PFSK-1 (cell line): ENCODE measurements around the gene WDR13.

Source experiments
- FOXP2 ChIP-seq: optimal IDR thresholded peaks from 2 replicates; pipeline ENCODE3; 2011; ENCODE audit warnings: borderline replicate concordance, control low read depth, inconsistent platforms; ENCODE audit not compliant: insufficient read depth; ENCODE audit errors: extremely low read length, extremely low read depth
- POLR2AphosphoS5 ChIP-seq: IDR thresholded peaks from 2 replicates; pipeline ENCODE4 v1.6.1; 2012; ENCODE audit warnings: low read depth, mild to moderate bottlenecking, control low read depth, low read length, moderate library complexity
- SIN3A ChIP-seq: IDR thresholded peaks from 2 replicates; pipeline ENCODE4 v1.6.1; 2012; ENCODE audit warnings: mild to moderate bottlenecking, low read length, moderate library complexity, borderline replicate concordance; ENCODE audit not compliant: insufficient read depth
- TAF1 ChIP-seq: IDR thresholded peaks from 2 replicates; pipeline ENCODE4 v1.6.1; 2012; ENCODE audit warnings: low read length, control low read depth, borderline replicate concordance; ENCODE audit not compliant: insufficient read depth
- TF ChIP-seq, protein P1 (sequence below), 2 experiments: IDR thresholded peaks; 2 replicates each; pipeline versions ENCODE4 v1.6.1 to v1.8.0; 2011 to 2012; ENCODE audit warnings: low read depth in 2 of 2, low read length in 2 of 2, control low read depth in 1 of 2, inconsistent platforms in 1 of 2, mild to moderate bottlenecking in 1 of 2, moderate library complexity in 1 of 2; ENCODE audit not compliant: insufficient read depth in 1 of 2

Gene WDR13

DNA sequence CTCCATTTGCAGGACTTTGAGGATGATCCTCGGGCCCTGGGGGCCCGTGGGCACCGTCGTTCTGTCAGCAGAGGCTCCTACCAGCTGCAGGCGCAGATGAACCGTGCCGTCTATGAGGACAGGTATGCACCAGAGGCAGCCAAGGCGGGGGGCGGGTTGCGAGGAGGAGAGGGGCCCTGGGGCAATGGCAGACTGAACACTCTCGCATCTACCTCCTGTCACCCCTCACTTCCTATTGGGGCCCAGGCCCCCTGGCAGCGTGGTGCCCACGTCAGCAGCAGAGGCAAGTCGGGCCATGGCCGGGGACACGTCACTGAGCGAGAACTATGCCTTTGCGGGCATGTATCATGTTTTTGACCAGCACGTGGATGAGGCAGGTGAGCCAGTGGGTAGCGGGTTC is 2.0 kb downstream of the WDR13 start:
- TF ChIP-seq FOXP2 (no peak), SIN3A (no peak), TAF1 (no peak), POLR2AphosphoS5 (no peak)
- TF ChIP-seq, protein P1, sequence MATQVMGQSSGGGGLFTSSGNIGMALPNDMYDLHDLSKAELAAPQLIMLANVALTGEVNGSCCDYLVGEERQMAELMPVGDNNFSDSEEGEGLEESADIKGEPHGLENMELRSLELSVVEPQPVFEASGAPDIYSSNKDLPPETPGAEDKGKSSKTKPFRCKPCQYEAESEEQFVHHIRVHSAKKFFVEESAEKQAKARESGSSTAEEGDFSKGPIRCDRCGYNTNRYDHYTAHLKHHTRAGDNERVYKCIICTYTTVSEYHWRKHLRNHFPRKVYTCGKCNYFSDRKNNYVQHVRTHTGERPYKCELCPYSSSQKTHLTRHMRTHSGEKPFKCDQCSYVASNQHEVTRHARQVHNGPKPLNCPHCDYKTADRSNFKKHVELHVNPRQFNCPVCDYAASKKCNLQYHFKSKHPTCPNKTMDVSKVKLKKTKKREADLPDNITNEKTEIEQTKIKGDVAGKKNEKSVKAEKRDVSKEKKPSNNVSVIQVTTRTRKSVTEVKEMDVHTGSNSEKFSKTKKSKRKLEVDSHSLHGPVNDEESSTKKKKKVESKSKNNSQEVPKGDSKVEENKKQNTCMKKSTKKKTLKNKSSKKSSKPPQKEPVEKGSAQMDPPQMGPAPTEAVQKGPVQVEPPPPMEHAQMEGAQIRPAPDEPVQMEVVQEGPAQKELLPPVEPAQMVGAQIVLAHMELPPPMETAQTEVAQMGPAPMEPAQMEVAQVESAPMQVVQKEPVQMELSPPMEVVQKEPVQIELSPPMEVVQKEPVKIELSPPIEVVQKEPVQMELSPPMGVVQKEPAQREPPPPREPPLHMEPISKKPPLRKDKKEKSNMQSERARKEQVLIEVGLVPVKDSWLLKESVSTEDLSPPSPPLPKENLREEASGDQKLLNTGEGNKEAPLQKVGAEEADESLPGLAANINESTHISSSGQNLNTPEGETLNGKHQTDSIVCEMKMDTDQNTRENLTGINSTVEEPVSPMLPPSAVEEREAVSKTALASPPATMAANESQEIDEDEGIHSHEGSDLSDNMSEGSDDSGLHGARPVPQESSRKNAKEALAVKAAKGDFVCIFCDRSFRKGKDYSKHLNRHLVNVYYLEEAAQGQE (IDR thresholded peaks at IDR 0.05; ENCODE audit: insufficient read depth in 1 of 2, low read depth in 2 of 2, low read length in 2 of 2): no peak

DNA sequence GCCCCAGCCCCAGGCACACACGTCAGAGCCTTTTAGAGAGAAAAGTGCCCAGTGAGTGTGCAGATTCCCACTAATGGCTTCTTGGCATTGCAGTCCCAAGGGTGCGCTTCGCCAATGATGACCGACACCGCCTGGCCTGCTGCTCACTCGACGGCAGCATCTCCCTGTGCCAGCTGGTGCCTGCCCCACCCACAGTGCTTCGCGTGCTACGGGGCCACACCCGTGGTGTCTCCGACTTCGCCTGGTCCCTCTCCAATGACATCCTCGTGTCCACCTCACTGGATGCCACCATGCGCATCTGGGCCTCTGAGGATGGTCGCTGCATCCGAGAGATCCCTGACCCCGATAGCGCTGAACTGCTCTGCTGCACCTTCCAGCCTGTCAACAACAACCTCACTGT is 2.9 kb downstream of the WDR13 start:
- TF ChIP-seq SIN3A (no peak), FOXP2 (no peak), TAF1 (no peak)

DNA sequence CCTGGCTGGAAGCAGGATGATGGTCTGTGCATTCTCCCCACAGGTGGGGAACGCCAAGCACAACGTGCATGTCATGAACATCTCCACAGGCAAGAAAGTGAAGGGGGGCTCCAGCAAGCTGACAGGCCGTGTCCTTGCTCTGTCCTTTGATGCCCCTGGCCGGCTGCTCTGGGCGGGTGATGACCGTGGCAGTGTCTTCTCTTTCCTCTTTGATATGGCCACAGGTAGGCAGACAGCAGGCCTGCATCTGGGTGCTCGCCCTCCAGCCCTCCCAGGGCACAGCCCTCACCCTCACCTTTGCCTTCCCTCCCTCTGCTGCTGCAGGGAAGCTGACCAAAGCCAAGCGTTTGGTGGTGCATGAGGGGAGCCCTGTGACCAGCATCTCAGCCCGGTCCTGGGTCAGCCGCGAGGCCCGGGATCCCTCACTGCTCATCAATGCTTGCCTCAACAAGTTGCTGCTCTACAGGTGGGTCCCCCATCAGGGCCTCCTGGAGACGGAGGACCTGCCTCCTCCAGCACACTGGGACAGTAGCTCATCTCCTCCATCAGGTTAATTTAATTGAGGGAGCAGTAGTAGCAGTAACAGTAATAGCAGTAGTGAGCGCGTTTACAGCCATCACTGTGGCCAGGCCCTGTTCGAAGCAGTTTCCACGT is 4.6 kb downstream of the WDR13 start:
- no peak for TF ChIP-seq TAF1
- TF ChIP-seq FOXP2: no peak
- no peak for TF ChIP-seq POLR2AphosphoS5
- TF ChIP-seq SIN3A: no peak
- TF ChIP-seq, protein P1 (IDR thresholded peaks at IDR 0.05; ENCODE audit: insufficient read depth in 1 of 2, low read depth in 2 of 2, low read length in 2 of 2): no peak

DNA sequence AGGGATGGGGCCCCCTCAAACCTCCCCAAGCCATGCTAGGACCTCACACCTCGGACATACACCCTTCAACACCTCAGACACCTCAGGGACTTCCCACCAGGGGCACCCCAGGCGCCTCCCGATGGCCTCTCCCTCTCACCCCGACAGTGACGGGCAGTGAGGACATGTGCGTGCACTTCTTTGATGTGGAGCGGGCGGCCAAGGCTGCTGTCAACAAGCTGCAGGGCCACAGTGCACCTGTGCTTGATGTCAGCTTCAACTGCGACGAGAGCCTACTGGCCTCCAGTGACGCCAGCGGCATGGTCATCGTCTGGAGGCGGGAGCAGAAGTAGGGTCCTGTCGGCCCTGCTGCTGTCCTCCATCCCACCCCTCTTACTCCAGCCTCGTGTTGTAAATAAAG is 7.4 kb downstream of the WDR13 start:
- TF ChIP-seq SIN3A: no peak
- TF ChIP-seq POLR2AphosphoS5: no peak
- TF ChIP-seq TAF1: no peak
- TF ChIP-seq FOXP2: no peak
- TF ChIP-seq, protein P1 (IDR thresholded peaks at IDR 0.05; ENCODE audit: insufficient read depth in 1 of 2, low read depth in 2 of 2, low read length in 2 of 2): no peak

DNA sequence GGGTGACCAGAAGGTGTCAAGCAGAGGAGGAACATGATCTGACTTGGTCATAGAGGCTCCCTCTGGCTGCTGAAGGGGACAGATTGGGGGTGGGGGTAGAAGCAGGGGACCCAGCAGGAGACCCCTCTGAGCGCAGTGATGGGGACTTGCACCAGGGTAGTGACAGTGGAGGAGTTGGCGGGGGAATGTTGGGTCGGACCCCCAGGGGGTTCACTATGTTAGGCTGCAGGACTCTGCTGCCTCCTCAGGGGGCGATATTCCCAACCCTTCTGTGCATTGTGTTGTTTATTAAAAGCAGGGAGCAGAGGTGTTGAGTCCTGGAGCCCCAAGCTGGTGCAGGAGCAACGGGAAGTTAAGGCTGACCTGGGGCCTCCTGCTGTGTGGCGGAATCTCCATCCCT is 8.8 kb downstream of the WDR13 start:
- TF ChIP-seq TAF1 (no peak), SIN3A (no peak), POLR2AphosphoS5 (no peak), FOXP2 (no peak)
- TF ChIP-seq, protein P1 (IDR thresholded peaks at IDR 0.05; ENCODE audit: insufficient read depth in 1 of 2, low read depth in 2 of 2, low read length in 2 of 2): no peak
